IgD-negative memory B cell (primary cell): ENCODE data around the gene IRF3. TPM values are rescaled to one million over a fixed set of nuclear protein-coding genes. Genes with fewer than 3 reads are reported as not detected.

ENCODE experiments used
- H3K27ac Mint-ChIP-seq, 3 donors: one replicate each; pipeline ENCODE4 v1.8.0; 2020 to 2022; ENCODE audit warnings: mild to moderate bottlenecking in 3 of 3, mixed read lengths in 3 of 3, moderate library complexity in 1 of 3
- H3K27me3 Mint-ChIP-seq: one replicate; pipeline ENCODE4 v1.8.0; 2021; ENCODE audit warnings: mixed read lengths
- H3K36me3 Mint-ChIP-seq: one replicate; pipeline ENCODE4 v1.8.0; 2020; ENCODE audit warnings: mild to moderate bottlenecking, mixed read lengths
- H3K4me1 Mint-ChIP-seq, 3 donors: one replicate each; pipeline ENCODE4 v1.8.0; 2020 to 2022; ENCODE audit warnings: mixed read lengths in 3 of 3, mild to moderate bottlenecking in 1 of 3
- H3K4me3 Mint-ChIP-seq, 4 donors: one replicate each; pipeline ENCODE4 v1.8.0; 2020 to 2022; ENCODE audit warnings: mild to moderate bottlenecking in 4 of 4, mixed read lengths in 4 of 4, moderate library complexity in 3 of 4
- H3K9me3 Mint-ChIP-seq, 3 donors: one replicate each; pipeline ENCODE4 v1.8.0; 2020 to 2021; ENCODE audit warnings: mixed read lengths in 3 of 3, mild to moderate bottlenecking in 1 of 3
- polyA plus RNA-seq: library from polyadenylated mRNA; unstranded; fragments of 300-500 nt; fragmentation: Illumina TruSeq; gene quantifications from one replicate; pipeline ENCODE4 v1.2.3, GENCODE V29; 2021

Gene IRF3
- polyA plus RNA-seq, 1 donor from 2014 or later: 66.0 TPM

- Mint-ChIP-seq H3K36me3 (peaks cover 9% of the 10 kb centered on the region), H3K27ac (peak overlapping the region in 1 of 3 donors; percentile 80), H3K27me3 (no peaks in the 10 kb centered on the region), H3K9me3 (no peaks in the 10 kb centered on the region), H3K4me3 (peak overlapping the region in 1 of 4 donors; percentile 22), H3K4me1 (peaks cover 14 to 17% (median 16%) of the 10 kb centered on the region in 3 donors)
Measured at GRCh38 chr19:49681830-49682229, 16.2 kb upstream of the IRF3 start.

GRCh38 chr19:49680421-49681351, 15.0 kb upstream of the IRF3 start:
- H3K36me3 Mint-ChIP-seq: peaks cover 9% of the 10 kb centered on the region
- H3K9me3 Mint-ChIP-seq: no peaks in the 10 kb centered on the region
- H3K4me3 Mint-ChIP-seq: peak overlapping the region in 3 of 4 donors; percentile 70 to 82 (median 79)
- peaks cover 19 to 22% (median 21%) of the 10 kb centered on the region in 3 donors for H3K4me1 Mint-ChIP-seq
- no peaks in the 10 kb centered on the region for H3K27me3 Mint-ChIP-seq
- H3K27ac Mint-ChIP-seq: peak overlapping the region; percentile 73 to 92 (median 88)

GRCh38 chr19:49679771-49680413, 14.2 kb upstream of the IRF3 start:
- Mint-ChIP-seq H3K27me3 (no peaks in the 10 kb centered on the region), H3K9me3 (no peaks in the 10 kb centered on the region), H3K4me3 (peak overlapping the region in 3 of 4 donors; percentile 82 to 90 (median 84)), H3K36me3 (peaks cover 6% of the 10 kb centered on the region), H3K4me1 (peaks cover 19 to 22% (median 21%) of the 10 kb centered on the region in 3 donors), H3K27ac (peak overlapping the region; percentile 73 to 97 (median 88))

- no peaks in the 10 kb centered on the region for H3K9me3 Mint-ChIP-seq
- H3K4me3 Mint-ChIP-seq: peak overlapping the region; percentile 34 to 98 (median 91)
- peaks cover 6% of the 10 kb centered on the region for H3K36me3 Mint-ChIP-seq
Measured at GRCh38 chr19:49678985-49679770, 13.5 kb upstream of the IRF3 start.

GRCh38 chr19:49677901-49678674, 12.4 kb upstream of the IRF3 start:
- Mint-ChIP-seq H3K4me1 (peaks cover 30 to 37% (median 33%) of the 10 kb centered on the region in 3 donors), H3K36me3 (peaks cover 4% of the 10 kb centered on the region), H3K9me3 (no peaks in the 10 kb centered on the region), H3K4me3 (peak overlapping the region; percentile 88 to 98 (median 97)), H3K27me3 (no peaks in the 10 kb centered on the region), H3K27ac (peak overlapping the region; percentile 97 to 99 (median 98))

More at GRCh38 chr19:49678985-49679770, 13.5 kb upstream of the IRF3 start:
- peak overlapping the region; percentile 97 to 99 (median 98) for H3K27ac Mint-ChIP-seq
- H3K4me1 Mint-ChIP-seq: peaks cover 20 to 26% (median 23%) of the 10 kb centered on the region in 3 donors
- no peaks in the 10 kb centered on the region for H3K27me3 Mint-ChIP-seq

GRCh38 chr19:49677231-49677900, 11.7 kb upstream of the IRF3 start, which contains the start of gene PRMT1:
Gene PRMT1 (plus strand): TSS chr19:49677271. CDS start chr19:49677281, 10 bp downstream.
- Mint-ChIP-seq H3K27me3 (no peaks in the 10 kb centered on the region), H3K4me3 (peak within 1 kb of the TSS; percentile 96 to 99 (median 98)), H3K4me1 (peaks cover 32 to 38% (median 35%) of the 10 kb centered on the region in 3 donors), H3K36me3 (peaks cover 2% of the 10 kb centered on the region), H3K9me3 (no peaks in the 10 kb centered on the region), H3K27ac (peak within 1 kb of the TSS; percentile 97 to 99 (median 98))

GRCh38 chr19:49676784-49677230, 11.2 kb upstream of the IRF3 start:
- Mint-ChIP-seq H3K36me3 (no peaks in the 10 kb centered on the region), H3K4me1 (peaks cover 37 to 43% (median 41%) of the 10 kb centered on the region in 3 donors), H3K27me3 (no peaks in the 10 kb centered on the region), H3K9me3 (no peaks in the 10 kb centered on the region), H3K4me3 (peak overlapping the region; percentile 96 to 99 (median 98)), H3K27ac (peak overlapping the region; percentile 97 to 99 (median 98))

GRCh38 chr19:49676136-49676783, 10.6 kb upstream of the IRF3 start:
- peaks cover 37 to 43% (median 41%) of the 10 kb centered on the region in 3 donors for H3K4me1 Mint-ChIP-seq
- H3K4me3 Mint-ChIP-seq: peak overlapping the region; percentile 96 to 99 (median 98)
- no peaks in the 10 kb centered on the region for H3K36me3 Mint-ChIP-seq
- H3K9me3 Mint-ChIP-seq: no peaks in the 10 kb centered on the region
- peak overlapping the region; percentile 97 to 99 (median 98) for H3K27ac Mint-ChIP-seq
- no peaks in the 10 kb centered on the region for H3K27me3 Mint-ChIP-seq

GRCh38 chr19:49672131-49672919, 6.7 kb upstream of the IRF3 start:
- peaks cover 2% of the 10 kb centered on the region for H3K36me3 Mint-ChIP-seq
- H3K4me3 Mint-ChIP-seq: peak overlapping the region; percentile 55 to 90 (median 66)
- H3K4me1 Mint-ChIP-seq: peaks cover 20 to 31% (median 31%) of the 10 kb centered on the region in 3 donors
- peak overlapping the region in 2 of 3 donors; percentile 56 to 76 for H3K27ac Mint-ChIP-seq
- H3K27me3 Mint-ChIP-seq: no peaks in the 10 kb centered on the region
- H3K9me3 Mint-ChIP-seq: no peaks in the 10 kb centered on the region

- Mint-ChIP-seq H3K36me3 (peaks cover 4% of the 10 kb centered on the region), H3K27ac (peak overlapping the region in 1 of 3 donors; percentile 31), H3K27me3 (peaks cover 2% of the 10 kb centered on the region), H3K4me3 (no peak overlapping the region), H3K9me3 (no peaks in the 10 kb centered on the region), H3K4me1 (peaks cover 30 to 32% (median 31%) of the 10 kb centered on the region in 3 donors)
Measured at GRCh38 chr19:49669516-49669915, 3.9 kb upstream of the IRF3 start.

- Mint-ChIP-seq H3K4me3 (peak overlapping the region in 2 of 4 donors; percentile 30 to 96), H3K27me3 (peaks cover 2% of the 10 kb centered on the region), H3K9me3 (no peaks in the 10 kb centered on the region), H3K4me1 (peaks cover 24 to 26% (median 25%) of the 10 kb centered on the region in 3 donors), H3K27ac (peak overlapping the region in 1 of 3 donors; percentile 68), H3K36me3 (peaks cover 4% of the 10 kb centered on the region)
Measured at GRCh38 chr19:49667473-49667872, 1.8 kb upstream of the IRF3 start.

- Mint-ChIP-seq H3K9me3 (no peaks in the 10 kb centered on the region), H3K4me1 (peaks cover 17 to 19% (median 18%) of the 10 kb centered on the region in 3 donors), H3K36me3 (peaks cover 4% of the 10 kb centered on the region), H3K27me3 (peaks cover 2% of the 10 kb centered on the region), H3K4me3 (peak overlapping the region; percentile 96 to 100 (median 98)), H3K27ac (peak overlapping the region in 2 of 3 donors; percentile 91 to 98)
Measured at GRCh38 chr19:49666120-49666444, 425 bp upstream of the IRF3 start.
